Stimulated activated CD8-positive, alpha-beta memory T cell treated with anti-CD3 and anti-CD28 coated beads, Interleukin-7, amount 100 ng/mL, for 1 hour (primary cell): ENCODE measurements around the gene NCKAP5.

ENCODE experiments used
- DNase-seq, 2 donors: peaks; one replicate each; pipeline ENCODE4 v3.0.0-alpha.2; 2020; ENCODE audit warnings: low read depth in 2 of 2

The NCKAP5 gene

DNA sequence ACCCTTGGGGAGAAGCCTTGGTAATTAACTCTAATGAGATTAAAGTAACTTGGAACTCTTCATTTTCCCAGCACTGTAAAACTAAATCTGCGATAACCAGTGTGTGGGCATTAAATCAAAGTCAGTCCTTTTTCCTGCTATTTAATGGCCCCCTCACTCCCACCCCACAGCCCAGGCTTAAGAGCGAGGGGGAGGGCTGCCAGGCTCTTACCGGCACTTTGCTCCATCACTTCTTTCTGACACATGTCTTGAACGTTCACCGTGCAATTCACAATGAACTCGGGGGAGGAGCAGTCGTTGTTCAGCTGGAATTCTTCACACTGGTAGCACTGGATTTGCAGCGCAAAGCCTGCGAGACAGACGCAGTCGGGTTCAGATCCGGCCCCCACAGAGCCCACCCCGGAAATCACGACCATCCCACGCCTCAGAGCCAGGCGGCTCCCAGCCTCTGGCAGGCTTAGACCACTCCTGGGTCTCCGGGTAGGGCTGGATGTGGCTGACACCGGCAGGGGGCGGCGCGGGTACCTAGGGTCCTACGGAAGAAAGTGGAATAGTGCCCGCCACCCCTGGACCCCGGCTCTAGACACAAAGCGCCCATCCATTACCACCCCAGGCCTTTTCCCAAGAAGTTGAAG lies 900.0 kb downstream of the NCKAP5 start:
- no peak for DNase-seq

DNA sequence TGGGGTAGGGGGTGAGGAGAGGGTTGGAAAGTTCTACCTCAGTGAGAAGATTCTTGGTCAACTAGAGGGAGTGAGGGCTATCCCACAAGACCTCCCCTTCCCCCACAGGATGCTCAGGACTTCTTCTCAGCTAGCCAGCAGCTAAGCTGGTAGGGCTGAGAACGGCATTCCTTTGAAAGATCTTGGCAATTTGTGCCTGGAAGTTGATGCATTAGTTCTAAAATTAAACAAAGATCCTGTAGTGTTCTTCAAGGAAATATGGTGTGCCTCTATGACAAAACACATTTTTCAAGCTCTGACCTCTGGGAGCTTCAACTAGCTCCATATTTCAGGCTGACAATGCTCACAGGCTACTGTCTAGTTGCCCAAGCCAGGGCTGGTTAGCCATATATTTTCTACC lies 900.6 kb downstream of the NCKAP5 start:
- DNase-seq: no peak

DNA sequence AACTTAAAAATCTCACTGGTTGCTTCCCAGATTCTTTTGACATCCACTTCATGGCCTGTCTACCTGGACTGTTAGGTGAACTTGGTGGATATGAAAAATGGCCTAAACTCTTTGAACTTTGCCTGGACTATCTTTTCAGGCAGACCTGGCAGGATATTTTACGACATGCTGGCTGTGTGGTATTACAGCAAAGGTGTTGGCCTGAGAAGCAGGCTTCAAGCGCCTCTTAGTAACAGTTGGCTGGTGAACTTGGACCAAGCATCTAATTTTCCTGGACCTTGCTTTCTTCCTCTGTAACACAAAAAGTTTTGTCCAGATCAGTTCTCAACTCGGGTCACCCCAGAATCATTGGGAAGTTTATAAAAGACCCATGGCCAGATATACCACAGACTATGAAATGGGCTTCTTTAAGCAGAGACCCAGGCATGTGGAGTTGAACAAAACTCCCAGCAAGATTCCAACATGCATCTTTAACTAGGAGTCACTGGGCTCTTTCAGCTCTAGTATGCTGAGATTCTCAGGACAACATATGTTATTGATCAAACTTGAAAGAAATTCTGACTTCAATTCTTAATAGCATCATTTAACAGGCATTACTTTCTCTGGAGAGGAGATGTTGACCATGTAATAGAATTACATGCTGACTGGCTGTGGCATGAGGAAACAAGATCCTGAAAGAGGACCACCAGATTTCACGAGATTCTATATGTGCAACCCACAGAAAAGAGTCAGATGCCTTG lies 902.7 kb downstream of the NCKAP5 start:
- no peak for DNase-seq

DNA sequence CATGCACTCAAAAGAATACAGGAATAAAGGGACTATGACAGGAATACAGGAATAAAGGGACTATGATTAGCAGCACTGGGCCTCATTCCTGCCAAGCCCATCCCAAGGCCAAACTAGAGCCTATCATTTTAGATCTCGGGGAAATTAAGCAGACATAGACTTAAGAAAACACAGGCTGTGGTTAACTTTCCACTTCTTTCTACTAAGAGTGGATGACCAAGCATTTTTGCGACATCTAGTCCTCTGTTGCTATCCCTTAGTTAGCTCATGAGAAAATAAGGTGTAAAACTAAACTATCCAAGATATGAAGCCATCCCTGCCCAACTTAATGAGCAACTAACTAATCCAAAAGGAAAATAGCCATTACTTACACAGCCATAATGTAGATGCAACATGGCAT lies 904.2 kb downstream of the NCKAP5 start:
- DNase-seq: no peak

- no peak for DNase-seq
Measured at GRCh38 chr2:132662732-132663131, 905.5 kb downstream of the NCKAP5 start.

- DNase-seq: no peak
Measured at GRCh38 chr2:132659331-132659730, 908.9 kb downstream of the NCKAP5 start.

DNA sequence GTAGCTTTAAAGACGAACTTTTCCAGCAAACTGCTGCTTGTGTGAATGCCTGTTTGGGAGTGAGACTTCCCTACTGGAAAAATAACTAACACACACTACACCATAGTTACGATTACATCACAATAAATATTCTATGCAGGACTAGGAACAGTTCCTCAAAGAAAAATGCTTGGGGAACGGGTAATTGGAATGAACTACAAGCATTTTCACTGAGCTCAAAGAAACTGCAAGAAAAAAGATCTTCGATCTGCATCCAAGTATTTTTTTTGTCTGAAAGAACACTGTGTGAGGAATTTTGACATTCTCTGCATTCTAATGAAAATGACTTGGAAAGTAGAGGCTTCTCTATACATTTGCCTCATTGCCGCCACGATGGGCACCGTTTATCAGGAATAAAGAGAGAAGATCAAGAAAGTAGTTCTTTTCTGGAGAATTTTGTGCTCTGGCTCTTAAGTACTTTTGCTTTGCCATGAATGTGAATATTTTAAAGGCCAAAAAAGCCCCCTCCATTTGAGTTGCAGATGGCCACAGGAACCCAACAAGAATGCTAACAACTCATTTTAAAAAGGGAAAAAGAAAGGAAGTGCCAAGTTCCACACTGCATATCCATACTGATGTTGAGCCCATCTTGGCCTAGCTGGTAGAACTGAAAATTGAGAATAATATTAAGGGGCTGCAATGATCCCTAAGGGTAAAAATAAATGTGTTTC lies 911.8 kb downstream of the NCKAP5 start:
- DNase-seq: no peak

- no peak for DNase-seq
Measured at GRCh38 chr2:132654968-132655367, 913.3 kb downstream of the NCKAP5 start.

DNA sequence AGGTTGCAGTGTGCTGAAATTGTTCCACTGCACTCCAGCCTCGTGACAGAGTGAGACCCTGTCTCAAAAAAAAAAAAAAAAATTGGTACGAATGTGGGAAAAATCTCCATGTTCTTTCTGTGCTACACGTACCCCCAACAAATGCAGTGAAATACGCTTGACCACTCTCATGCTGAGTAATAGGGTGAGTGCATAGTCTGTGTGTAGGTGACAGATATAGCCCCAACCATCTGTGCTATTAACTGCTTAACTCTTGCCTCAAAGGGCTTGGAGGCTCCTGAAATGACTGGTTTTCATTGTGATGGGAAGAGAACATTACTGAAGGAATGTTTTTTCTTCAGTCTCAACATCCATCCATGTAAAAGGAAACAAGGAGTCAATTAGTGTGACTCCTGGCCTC lies 913.9 kb downstream of the NCKAP5 start:
- no peak for DNase-seq

- DNase-seq: no peak
Measured at GRCh38 chr2:132652474-132652873, 915.8 kb downstream of the NCKAP5 start.

- no peak for DNase-seq
Measured at GRCh38 chr2:132651115-132652045, 916.9 kb downstream of the NCKAP5 start.

GRCh38 chr2:132646540-132647108 lies 921.6 kb downstream of the NCKAP5 start:
- no peak for DNase-seq

GRCh38 chr2:132645722-132646539 lies 922.3 kb downstream of the NCKAP5 start:
- DNase-seq: no peak

DNA sequence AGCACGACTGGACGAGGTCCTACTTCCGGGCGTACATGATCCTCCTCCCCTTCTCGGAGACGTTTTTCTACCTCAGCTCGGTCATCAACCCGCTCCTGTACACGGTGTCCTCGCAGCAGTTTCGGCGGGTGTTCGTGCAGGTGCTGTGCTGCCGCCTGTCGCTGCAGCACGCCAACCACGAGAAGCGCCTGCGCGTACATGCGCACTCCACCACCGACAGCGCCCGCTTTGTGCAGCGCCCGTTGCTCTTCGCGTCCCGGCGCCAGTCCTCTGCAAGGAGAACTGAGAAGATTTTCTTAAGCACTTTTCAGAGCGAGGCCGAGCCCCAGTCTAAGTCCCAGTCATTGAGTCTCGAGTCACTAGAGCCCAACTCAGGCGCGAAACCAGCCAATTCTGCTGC lies 923.1 kb downstream of the NCKAP5 start:
- DNase-seq: no peak

DNA sequence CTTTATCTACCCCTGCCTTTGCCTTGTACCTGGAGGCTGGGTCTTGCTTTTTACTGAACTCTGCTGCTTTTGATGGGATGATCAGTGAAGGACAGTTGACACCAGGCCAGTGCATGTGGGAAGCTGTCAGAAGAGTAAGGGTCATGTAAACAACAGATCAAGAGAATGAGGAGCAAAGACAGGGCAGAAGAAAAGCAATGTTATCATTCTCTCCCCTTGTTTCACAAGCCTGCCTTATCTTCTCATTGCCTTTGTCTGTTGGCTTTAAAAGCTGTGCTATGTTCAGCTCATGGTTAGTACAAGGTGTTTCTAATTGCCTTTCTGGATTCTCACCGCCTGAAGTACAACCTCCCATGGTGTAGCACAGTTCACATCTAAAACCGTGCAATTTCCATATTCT lies 925.8 kb downstream of the NCKAP5 start:
- no peak for DNase-seq

GRCh38 chr2:132641819-132642218 lies 926.4 kb downstream of the NCKAP5 start:
- DNase-seq: no peak

GRCh38 chr2:132640116-132640515 lies 928.1 kb downstream of the NCKAP5 start:
- no peak for DNase-seq

DNA sequence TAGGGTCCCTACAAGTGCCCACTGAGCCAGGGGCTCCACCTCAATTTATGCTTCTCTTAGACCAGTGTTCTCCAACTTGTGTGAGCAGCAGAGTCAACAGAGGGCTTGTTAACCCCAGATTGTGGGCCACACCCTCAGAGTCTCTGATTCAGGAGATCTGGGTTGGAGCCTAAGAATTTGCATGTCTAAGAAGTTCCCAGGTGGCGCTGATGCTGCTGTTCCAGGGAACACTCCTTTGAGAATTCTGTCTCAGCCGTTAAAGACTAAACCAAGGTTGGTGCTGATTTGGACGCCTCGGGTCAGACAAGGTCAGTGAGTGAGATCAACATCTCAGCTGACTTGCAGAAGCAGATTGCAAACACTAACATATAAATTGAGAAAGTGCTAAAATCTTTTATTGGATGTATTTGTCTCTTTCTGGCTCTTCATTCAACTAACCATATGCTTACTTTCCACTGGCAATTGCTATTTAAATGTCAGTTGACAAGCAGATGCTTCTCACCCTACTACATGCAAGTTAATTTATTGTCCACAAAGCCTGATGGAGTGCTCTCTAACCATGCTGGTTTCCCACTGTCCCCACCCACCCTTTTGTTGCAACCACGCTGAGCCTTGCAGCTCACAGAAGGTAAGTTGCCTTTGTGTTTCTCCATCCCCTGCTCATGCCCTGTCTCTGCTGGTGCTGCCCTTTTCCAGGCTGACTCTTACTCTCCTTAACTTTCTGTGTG lies 929.8 kb downstream of the NCKAP5 start:
- no peak for DNase-seq

DNA sequence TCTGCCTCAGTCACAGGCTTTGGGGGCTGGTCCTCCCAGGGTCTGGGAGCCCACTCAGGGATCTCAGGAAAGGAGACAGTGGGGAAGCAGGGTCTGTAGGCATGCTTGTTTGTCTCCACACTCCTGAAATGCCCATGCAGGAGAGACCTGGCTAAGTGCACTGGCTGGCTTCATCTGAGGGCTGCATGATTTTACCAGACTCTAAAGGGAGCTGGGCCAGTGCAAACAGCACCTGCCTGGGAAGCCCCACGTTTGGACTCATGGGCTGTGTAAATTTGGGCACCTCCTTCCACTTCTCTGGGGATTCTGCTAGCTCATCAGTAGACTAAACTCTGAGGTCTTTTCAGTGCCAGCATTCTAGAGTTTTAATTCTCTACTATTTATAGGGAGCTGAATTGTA lies 931.9 kb downstream of the NCKAP5 start:
- DNase-seq: no peak

- DNase-seq: no peak
Measured at GRCh38 chr2:132633635-132634034, 934.6 kb downstream of the NCKAP5 start.
